Mucosa of rectum (tissue), 2 donors: Measurements from ENCODE around the gene BCORL1.

Experiments
- H3K27ac ChIP-seq, 2 donors: one replicate each; pipeline ENCODE4 v1.7.0; 2013; ENCODE audit warnings: inconsistent platforms in 2 of 2, low read depth in 2 of 2, low read length in 2 of 2
- H3K27me3 ChIP-seq, 2 donors: one replicate each; pipeline ENCODE4 v1.7.0; 2013; ENCODE audit warnings: low read length in 2 of 2; ENCODE audit not compliant: control insufficient read depth in 2 of 2, insufficient read depth in 2 of 2
- H3K36me3 ChIP-seq, 2 donors: one replicate each; pipeline ENCODE4 v1.7.0; 2013; ENCODE audit warnings: low read length in 2 of 2; ENCODE audit not compliant: control insufficient read depth in 2 of 2, insufficient read depth in 2 of 2
- H3K4me1 ChIP-seq, 2 donors: one replicate each; pipeline ENCODE4 v1.7.0; 2013; ENCODE audit warnings: low read length in 2 of 2, mild to moderate bottlenecking in 1 of 2; ENCODE audit not compliant: control insufficient read depth in 2 of 2, insufficient read depth in 2 of 2
- H3K4me3 ChIP-seq, 2 donors: one replicate each; pipeline ENCODE4 v1.7.0; 2013; ENCODE audit warnings: low read length in 2 of 2
- H3K9ac ChIP-seq, 2 donors: one replicate each; pipeline ENCODE4 v1.7.0; 2013; ENCODE audit warnings: low read length in 2 of 2, low read depth in 1 of 2, mild to moderate bottlenecking in 1 of 2
- H3K9me3 ChIP-seq, 2 donors: one replicate each; pipeline ENCODE4 v1.7.0; 2013; ENCODE audit warnings: low read length in 2 of 2; ENCODE audit not compliant: control insufficient read depth in 2 of 2
- donor health status: healthy.
- donor health status: Normal muscosa, but diverticular disease.

The BCORL1 gene

DNA sequence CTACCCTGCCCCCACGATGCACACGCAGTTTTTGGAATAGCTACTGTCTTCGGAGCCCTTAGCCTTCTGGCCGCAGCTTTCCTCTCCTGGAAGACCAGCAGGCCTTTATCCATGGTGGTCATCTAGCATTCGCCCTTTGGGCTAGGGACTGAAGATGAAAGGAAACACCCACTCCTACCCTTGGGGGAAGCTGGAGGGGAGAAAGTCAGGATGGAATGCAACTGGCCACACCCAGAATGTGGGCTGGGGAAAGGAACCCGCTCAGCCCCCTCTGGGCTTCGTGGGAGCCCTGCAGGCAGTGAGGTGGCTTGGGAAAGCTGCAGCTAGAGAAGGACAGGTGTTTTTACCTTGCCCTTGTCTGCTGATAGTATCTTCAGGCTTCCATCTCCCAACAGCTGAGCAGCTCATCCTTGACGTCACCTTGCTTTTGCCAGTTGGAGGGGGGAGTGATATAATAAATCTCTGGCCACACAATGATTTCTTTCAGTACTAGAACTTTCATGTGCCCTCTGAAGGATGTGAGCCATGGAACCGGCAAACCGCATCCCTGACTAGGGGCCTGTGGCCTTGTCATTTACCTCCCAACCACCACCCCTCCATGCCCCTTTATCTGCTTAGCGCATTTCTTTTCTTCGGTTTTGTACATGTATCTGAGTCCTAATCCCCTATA is 68.9 kb downstream of the BCORL1 start:
- H3K4me3 ChIP-seq: no peak overlapping the region
- peaks cover 16 to 36% of the 10 kb centered on the region in 2 donors for H3K36me3 ChIP-seq
- H3K27ac ChIP-seq: no peak overlapping the region
- H3K4me1 ChIP-seq: no peaks in the 10 kb centered on the region
- H3K9me3 ChIP-seq: peaks cover 0 to 2% of the 10 kb centered on the region in 2 donors
- no peaks in the 10 kb centered on the region for H3K27me3 ChIP-seq
- no peak overlapping the region for H3K9ac ChIP-seq

GRCh38 chrX:130053236-130053635 is 70.8 kb downstream of the BCORL1 start:
- H3K4me1 ChIP-seq: no peaks in the 10 kb centered on the region
- no peak overlapping the region for H3K9ac ChIP-seq
- no peak overlapping the region for H3K4me3 ChIP-seq
- no peak overlapping the region for H3K27ac ChIP-seq
- peaks cover 10 to 24% of the 10 kb centered on the region in 2 donors for H3K36me3 ChIP-seq
- H3K9me3 ChIP-seq: peaks cover 0 to 2% of the 10 kb centered on the region in 2 donors
- H3K27me3 ChIP-seq: no peaks in the 10 kb centered on the region

DNA sequence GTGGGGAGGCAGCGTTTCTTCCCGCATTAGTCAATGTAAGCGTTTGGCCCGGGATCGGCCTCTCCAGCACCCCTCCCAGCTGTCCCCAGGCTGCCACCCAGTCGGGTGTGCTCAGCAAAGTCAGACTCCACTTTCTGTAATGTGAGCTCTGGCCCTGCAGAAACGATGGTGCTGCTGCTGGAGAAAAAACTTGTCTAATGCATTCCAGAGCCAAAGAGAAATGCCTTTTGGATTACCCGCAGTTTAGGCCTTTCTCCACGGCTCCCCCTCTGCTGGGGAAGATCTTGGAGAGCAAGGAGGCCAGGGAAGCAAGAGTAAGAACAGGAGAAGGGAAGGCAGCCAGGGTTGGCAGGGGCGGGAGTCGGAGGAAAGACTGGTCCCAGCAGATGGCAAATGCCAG is 72.7 kb downstream of the BCORL1 start:
- no peaks in the 10 kb centered on the region for H3K27me3 ChIP-seq
- no peak overlapping the region for H3K27ac ChIP-seq
- H3K9me3 ChIP-seq: no peaks in the 10 kb centered on the region
- H3K36me3 ChIP-seq: peaks cover 9 to 21% of the 10 kb centered on the region in 2 donors
- H3K9ac ChIP-seq: no peak overlapping the region
- H3K4me3 ChIP-seq: no peak overlapping the region
- H3K4me1 ChIP-seq: peaks cover 0 to 2% of the 10 kb centered on the region in 2 donors

DNA sequence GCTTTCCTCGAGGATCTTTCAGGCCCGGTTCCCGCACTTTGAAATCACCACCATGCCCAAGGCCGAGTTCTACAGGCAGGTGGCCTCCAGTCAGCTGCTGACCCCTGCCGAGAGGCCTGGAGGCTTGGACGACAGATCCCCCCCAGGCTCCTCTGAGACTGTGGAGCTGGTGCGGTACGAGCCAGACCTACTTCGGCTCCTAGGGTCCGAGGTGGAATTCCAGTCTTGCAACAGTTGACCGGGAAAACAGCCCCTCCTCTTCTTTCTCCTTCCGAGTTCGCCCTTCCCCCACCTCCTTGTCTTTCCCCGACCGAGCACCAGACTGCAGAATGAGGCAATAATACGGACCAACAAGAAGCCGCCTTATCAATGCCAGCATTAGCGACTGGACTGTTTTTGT is 73.5 kb downstream of the BCORL1 start:
- Histone ChIP-seq H3K4me3 (no peak overlapping the region), H3K9me3 (no peaks in the 10 kb centered on the region), H3K9ac (no peak overlapping the region), H3K4me1 (peaks cover 2 to 3% of the 10 kb centered on the region in 2 donors), H3K27ac (no peak overlapping the region), H3K27me3 (no peaks in the 10 kb centered on the region), H3K36me3 (peaks cover 9 to 17% of the 10 kb centered on the region in 2 donors)

- H3K4me3 ChIP-seq: no peak overlapping the region
- no peaks in the 10 kb centered on the region for H3K9me3 ChIP-seq
- no peaks in the 10 kb centered on the region for H3K27me3 ChIP-seq
- peaks cover 3 to 8% of the 10 kb centered on the region in 2 donors for H3K36me3 ChIP-seq
- H3K27ac ChIP-seq: no peak overlapping the region
- no peak overlapping the region for H3K9ac ChIP-seq
- peaks cover 2 to 5% of the 10 kb centered on the region in 2 donors for H3K4me1 ChIP-seq
These were observed 74.8 kb downstream of the BCORL1 start for GRCh38 chrX:130057209-130057608.

DNA sequence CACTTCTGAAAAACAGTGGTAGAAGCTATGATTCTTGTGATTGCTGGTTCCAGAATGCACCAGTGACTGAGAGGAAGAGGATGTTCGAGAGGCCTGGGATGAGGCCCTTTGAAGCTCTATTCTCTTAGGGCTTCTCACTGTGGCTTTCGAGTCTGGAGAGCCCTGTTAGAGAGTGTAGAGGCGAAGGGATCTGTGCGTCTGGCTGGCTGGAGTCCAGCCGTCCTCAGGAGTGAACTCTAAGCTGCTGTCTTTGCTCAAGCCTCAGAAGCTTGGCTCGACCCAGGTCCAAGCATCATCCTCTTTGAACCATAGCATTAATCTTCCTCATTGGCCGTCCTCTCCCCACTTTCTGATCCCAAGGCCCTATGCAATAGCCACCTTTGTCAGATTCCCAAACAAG is 76.2 kb downstream of the BCORL1 start:
- Histone ChIP-seq H3K36me3 (peaks cover 0 to 3% of the 10 kb centered on the region in 2 donors), H3K4me1 (peaks cover 2 to 5% of the 10 kb centered on the region in 2 donors), H3K9me3 (no peaks in the 10 kb centered on the region), H3K9ac (no peak overlapping the region), H3K4me3 (no peak overlapping the region), H3K27ac (no peak overlapping the region), H3K27me3 (no peaks in the 10 kb centered on the region)

DNA sequence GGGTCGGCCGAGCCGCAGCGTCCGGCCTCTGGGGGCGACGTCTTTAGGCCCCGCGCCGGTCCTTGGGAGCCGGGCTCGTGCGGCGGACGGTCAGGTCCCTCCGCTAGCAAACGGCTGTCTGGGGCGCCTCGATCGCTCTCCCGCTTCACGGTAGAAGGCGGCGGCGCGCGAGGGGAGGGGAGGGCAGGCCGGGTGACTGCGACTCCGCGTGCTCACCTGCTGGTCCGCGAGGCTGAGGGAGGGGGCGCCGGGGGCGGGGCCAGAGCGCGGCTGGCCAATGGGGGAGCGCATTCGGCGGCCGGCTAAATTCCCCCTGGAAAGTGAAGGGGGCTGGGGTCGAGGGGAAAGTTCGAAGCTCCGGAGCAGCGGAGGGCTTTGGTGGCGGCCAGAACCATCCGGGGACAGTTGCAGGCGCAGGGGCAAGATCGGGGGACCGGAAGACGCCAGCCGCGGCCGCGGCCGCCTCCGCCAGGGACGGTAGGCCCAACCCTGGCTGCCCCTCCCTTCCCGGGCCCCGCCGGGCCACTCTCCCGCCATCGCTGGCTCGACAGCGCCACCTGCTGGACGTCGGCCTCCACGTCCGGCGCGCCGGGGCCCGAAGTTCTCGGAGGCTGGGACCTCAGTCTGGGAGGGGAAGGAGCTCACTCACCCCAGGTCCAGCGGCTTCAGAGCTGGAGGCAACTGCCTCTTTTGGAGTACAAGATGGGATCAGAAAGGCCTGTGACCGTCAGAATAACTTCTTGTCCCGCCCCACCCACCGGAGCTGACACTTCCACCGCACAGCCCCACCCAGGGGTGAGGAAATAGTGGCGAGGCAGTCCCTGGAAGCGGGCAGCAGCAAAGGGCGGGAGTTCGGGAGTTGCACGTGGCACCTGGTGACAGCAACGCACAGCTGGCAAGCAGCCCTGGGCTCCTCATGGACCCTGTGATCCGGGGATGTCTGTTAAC is 78.0 kb downstream of the BCORL1 start:
- H3K27me3 ChIP-seq: no peaks in the 10 kb centered on the region
- no peaks in the 10 kb centered on the region for H3K9me3 ChIP-seq
- peak overlapping the region; percentile 64 to 65 for H3K9ac ChIP-seq
- H3K4me3 ChIP-seq: peak overlapping the region; percentile 59 to 66
- H3K4me1 ChIP-seq: peaks cover 2 to 5% of the 10 kb centered on the region in 2 donors
- peak overlapping the region; percentile 59 to 71 for H3K27ac ChIP-seq
- peaks cover 5 to 9% of the 10 kb centered on the region in 2 donors for H3K36me3 ChIP-seq

GRCh38 chrX:130066975-130067615 is 84.7 kb downstream of the BCORL1 start:
- no peaks in the 10 kb centered on the region for H3K9me3 ChIP-seq
- peaks cover 6 to 10% of the 10 kb centered on the region in 2 donors for H3K4me1 ChIP-seq
- H3K36me3 ChIP-seq: peaks cover 33 to 46% of the 10 kb centered on the region in 2 donors
- no peaks in the 10 kb centered on the region for H3K27me3 ChIP-seq
- H3K9ac ChIP-seq: no peak overlapping the region
- no peak overlapping the region for H3K27ac ChIP-seq
- H3K4me3 ChIP-seq: no peak overlapping the region

GRCh38 chrX:130071611-130072344 is 89.3 kb downstream of the BCORL1 start:
- H3K9me3 ChIP-seq: no peaks in the 10 kb centered on the region
- peaks cover 10 to 17% of the 10 kb centered on the region in 2 donors for H3K4me1 ChIP-seq
- H3K9ac ChIP-seq: no peak overlapping the region
- H3K27ac ChIP-seq: peak overlapping the region; percentile 52 to 56
- no peak overlapping the region for H3K4me3 ChIP-seq
- no peaks in the 10 kb centered on the region for H3K27me3 ChIP-seq
- peaks cover 28 to 35% of the 10 kb centered on the region in 2 donors for H3K36me3 ChIP-seq
